Peyer's patch (tissue), 4 donors: ENCODE measurements around the gene BANP. TPM values are rescaled to one million over a fixed set of nuclear protein-coding genes. Genes with fewer than 3 reads are reported as not detected.
A peak's percentile ranks its signal among the peaks of the same experiment; 100 is the strongest.
"Not testable (repeated sequence)": the region's sequence is repeated elsewhere in the genome, so short reads cannot be mapped to it uniquely, and the experiment has no call there.

Experiments used
- DNase-seq, 3 donors: peaks; one replicate each; pipeline ENCODE4 v3.0.0-alpha.2; 2017 to 2019
- H3K27ac ChIP-seq, 4 donors: fragments of 200-600 bp; sonication (generic); one replicate each; pipeline ENCODE4 v1.5.1; 2016 to 2019
- H3K27me3 ChIP-seq, 2 donors: fragments of 200-600 bp; sonication (generic); one replicate each; pipeline ENCODE4 v1.5.1; 2019
- H3K36me3 ChIP-seq, 3 donors: fragments of 200-600 bp; sonication (generic); one replicate each; pipeline ENCODE4 v1.5.1; 2016 to 2019
- H3K4me1 ChIP-seq, 4 donors: fragments of 200-600 bp; sonication (generic); one replicate each; pipeline ENCODE4 v1.5.1; 2016 to 2019
- H3K4me3 ChIP-seq, 4 donors: fragments of 200-600 bp; sonication (generic); 1 replicate in 3 of 4; 2 replicates in 1 of 4; pipeline ENCODE4 v1.5.1; 2016 to 2019; ENCODE audit warnings: mild to moderate bottlenecking in 1 of 4
- H3K9me3 ChIP-seq, 4 donors: fragments of 200-600 bp; sonication (generic); one replicate each; pipeline ENCODE4 v1.5.1; 2016 to 2019; ENCODE audit warnings: mild to moderate bottlenecking in 1 of 4
- CTCF ChIP-seq, 6 experiments: fragments of 450-650 bp in 4 of 6; fragments of 200-600 bp in 2 of 6; sonication (generic) in 1 of 6; IDR thresholded peaks; one replicate each; pipeline ENCODE4 v1.5.1; 2017 to 2019; ENCODE audit warnings: antibody characterized with exemption in 6 of 6, mild to moderate bottlenecking in 3 of 6, moderate library complexity in 1 of 6
- POLR2A ChIP-seq, 2 donors: fragments of 450-650 bp; IDR thresholded peaks; one replicate each; pipeline ENCODE4 v1.5.1; 2017; ENCODE audit warnings: antibody characterized with exemption in 2 of 2, mild to moderate bottlenecking in 2 of 2, moderate library complexity in 2 of 2
- total RNA-seq, 4 donors: library from RNA; depleted of rRNA; stranded (reverse); fragments of >200 nt; gene quantifications; one replicate each; pipeline ENCODE4 v1.1.0, GENCODE V29; 2016

The BANP gene
- total RNA-seq, 4 donors from 2014 or later, result 27.6 to 113 (median 42.7) TPM

- Histone ChIP-seq H3K9me3 (no peaks in the 10 kb centered on the region), H3K4me1 (no peaks in the 10 kb centered on the region), H3K36me3 (peaks cover 0 to 30% (median 0%) of the 10 kb centered on the region in 3 donors), H3K4me3 (no peak overlapping the region), H3K27me3 (no peaks in the 10 kb centered on the region), H3K27ac (no peak overlapping the region)
- peak in 1 of 3 donors; percentile 27 for DNase-seq
- TF ChIP-seq POLR2A (IDR thresholded peaks at IDR 0.05) (no peak), CTCF (IDR thresholded peaks at IDR 0.05) (no peak)
These were observed 71.1 kb downstream of the BANP start for GRCh38 chr16:88022076-88023042.

- Histone ChIP-seq H3K27ac (no peak overlapping the region), H3K9me3 (no peaks in the 10 kb centered on the region), H3K4me1 (no peaks in the 10 kb centered on the region), H3K4me3 (no peak overlapping the region), H3K27me3 (no peaks in the 10 kb centered on the region), H3K36me3 (peaks cover 0 to 35% (median 0%) of the 10 kb centered on the region in 3 donors)
- DNase-seq, result peak in 1 of 3 donors; percentile 22
- TF ChIP-seq POLR2A (IDR thresholded peaks at IDR 0.05) (no peak), CTCF (IDR thresholded peaks at IDR 0.05) (no peak)
These were observed 72.1 kb downstream of the BANP start for GRCh38 chr16:88023366-88023765.

DNA sequence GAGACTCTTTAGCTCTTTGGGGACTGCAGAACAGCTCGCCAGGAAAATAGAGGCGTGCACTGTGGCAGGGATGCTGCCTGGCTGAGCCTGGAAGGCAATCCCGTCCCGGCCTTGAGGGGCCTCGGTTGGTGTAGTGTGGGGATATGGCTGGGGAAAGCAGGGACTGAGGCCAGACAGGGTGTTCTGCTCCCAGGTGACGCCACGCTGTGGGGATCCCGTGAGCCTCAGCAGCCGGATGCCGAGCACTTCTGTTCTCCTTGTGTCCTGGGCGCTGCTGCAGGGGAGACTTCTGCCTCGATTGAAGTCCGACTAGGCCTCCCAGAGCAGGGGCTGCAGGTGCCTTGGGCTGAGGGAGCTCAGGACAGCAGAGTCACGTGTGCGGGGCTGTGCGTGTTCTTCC lies 72.6 kb downstream of the BANP start:
- DNase-seq, result peak in 1 of 3 donors; percentile 42
- H3K4me3 ChIP-seq, result no peak overlapping the region
- H3K9me3 ChIP-seq, result no peaks in the 10 kb centered on the region
- no peaks in the 10 kb centered on the region for H3K4me1 ChIP-seq
- H3K36me3 ChIP-seq, result peaks cover 0 to 35% (median 0%) of the 10 kb centered on the region in 3 donors
- TF ChIP-seq CTCF (IDR thresholded peaks at IDR 0.05), result no peak
- TF ChIP-seq POLR2A (IDR thresholded peaks at IDR 0.05), result no peak
- H3K27me3 ChIP-seq, result no peaks in the 10 kb centered on the region
- no peak overlapping the region for H3K27ac ChIP-seq

GRCh38 chr16:88024491-88025085 lies 73.4 kb downstream of the BANP start:
- peak in 3 of 6 experiments; percentile 6 to 21 (median 20) for TF ChIP-seq CTCF (IDR thresholded peaks at IDR 0.05)
- not testable (repeated sequence) for H3K4me3 ChIP-seq, H3K27me3 ChIP-seq, H3K4me1 ChIP-seq, H3K27ac ChIP-seq, H3K9me3 ChIP-seq
- DNase-seq, result peak in 1 of 3 donors; percentile 48
- H3K36me3 ChIP-seq, result peaks cover 0 to 35% (median 0%) of the 10 kb centered on the region in 3 donors

- not testable (repeated sequence) for H3K4me1 ChIP-seq
These were observed 73.9 kb downstream of the BANP start for GRCh38 chr16:88025086-88025492.

DNA sequence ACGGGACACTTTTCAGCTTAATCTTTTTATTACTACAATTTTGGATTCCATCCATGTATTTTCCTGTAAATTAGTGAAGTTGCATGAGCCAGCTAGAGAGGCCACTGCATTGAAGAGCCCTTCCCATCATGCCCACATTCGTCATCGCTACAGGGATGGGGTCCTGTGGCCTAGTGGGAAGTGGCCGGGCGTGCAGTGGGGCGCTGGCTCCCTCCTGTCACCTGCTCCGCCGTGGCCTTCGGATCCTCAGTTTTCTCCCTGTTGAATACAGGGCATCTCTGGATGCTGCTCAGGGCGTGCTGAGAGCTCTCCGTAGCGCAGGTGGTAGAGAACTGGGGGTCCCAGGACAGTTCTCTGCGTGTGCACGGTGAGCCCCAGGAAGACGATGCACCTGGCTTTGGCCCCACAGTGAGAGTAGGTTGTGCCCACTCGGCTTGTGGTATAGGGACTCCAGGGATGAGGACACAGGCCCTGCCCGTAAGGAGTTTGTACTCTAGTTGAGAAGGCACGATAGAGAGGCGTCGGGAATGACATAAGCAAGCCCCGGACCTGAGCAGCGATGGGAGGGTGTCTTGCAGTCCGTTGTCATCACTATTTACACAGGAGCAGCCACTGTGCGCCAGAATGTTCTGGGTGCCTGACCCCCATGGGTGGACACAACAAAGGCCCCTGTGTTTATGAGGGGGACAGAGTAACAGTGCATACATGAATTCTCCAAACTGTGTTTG lies 74.8 kb downstream of the BANP start:
- not testable (repeated sequence) for H3K4me3 ChIP-seq, H3K27me3 ChIP-seq, H3K4me1 ChIP-seq, H3K27ac ChIP-seq, H3K9me3 ChIP-seq
- peak in 1 of 3 donors; percentile 26 for DNase-seq
- peaks cover 0 to 30% (median 0%) of the 10 kb centered on the region in 3 donors for H3K36me3 ChIP-seq

More at GRCh38 chr16:88025086-88025492, 73.9 kb downstream of the BANP start:
- not testable (repeated sequence) for H3K4me3 ChIP-seq, H3K27me3 ChIP-seq, H3K27ac ChIP-seq, H3K9me3 ChIP-seq
- DNase-seq, result peak in 1 of 3 donors; percentile 56
- peaks cover 0 to 35% (median 0%) of the 10 kb centered on the region in 3 donors for H3K36me3 ChIP-seq
